ENCODE results near the gene HORMAD2. TPM values are rescaled to one million over a fixed set of nuclear protein-coding genes. Genes with fewer than 3 reads are reported as not detected.

HORMAD2 gene
- total and polyA plus RNA-seq, 2 donors (not counting 3 experiments of a cell fraction or from before 2014, with no cell fraction given): not detected

DNA sequence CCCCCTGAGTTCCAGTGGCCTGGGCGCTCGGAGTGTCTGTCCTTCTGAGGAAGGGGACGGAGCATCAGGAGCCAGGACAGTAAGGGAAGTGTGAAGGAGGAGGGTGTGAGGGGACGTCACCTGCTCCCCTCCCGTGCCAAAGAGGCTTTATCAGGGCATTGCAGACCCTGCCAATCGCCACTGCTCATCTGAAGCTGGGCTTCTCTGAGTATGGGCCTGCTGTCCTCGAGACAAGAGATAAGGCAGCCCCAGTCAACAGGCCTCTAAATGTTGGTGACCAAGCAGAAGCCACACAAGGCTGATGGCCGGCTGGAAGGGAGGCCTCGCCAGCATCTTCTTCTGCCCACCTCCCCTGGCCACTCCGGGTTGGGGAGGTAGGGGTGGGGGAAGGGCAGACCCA lies 136.4 kb downstream of the HORMAD2 start:
- H3K79me2 ChIP-seq (ENCODE audit: control insufficient read depth, insufficient read depth, low read length): no peaks in the 10 kb centered on the region

DNA sequence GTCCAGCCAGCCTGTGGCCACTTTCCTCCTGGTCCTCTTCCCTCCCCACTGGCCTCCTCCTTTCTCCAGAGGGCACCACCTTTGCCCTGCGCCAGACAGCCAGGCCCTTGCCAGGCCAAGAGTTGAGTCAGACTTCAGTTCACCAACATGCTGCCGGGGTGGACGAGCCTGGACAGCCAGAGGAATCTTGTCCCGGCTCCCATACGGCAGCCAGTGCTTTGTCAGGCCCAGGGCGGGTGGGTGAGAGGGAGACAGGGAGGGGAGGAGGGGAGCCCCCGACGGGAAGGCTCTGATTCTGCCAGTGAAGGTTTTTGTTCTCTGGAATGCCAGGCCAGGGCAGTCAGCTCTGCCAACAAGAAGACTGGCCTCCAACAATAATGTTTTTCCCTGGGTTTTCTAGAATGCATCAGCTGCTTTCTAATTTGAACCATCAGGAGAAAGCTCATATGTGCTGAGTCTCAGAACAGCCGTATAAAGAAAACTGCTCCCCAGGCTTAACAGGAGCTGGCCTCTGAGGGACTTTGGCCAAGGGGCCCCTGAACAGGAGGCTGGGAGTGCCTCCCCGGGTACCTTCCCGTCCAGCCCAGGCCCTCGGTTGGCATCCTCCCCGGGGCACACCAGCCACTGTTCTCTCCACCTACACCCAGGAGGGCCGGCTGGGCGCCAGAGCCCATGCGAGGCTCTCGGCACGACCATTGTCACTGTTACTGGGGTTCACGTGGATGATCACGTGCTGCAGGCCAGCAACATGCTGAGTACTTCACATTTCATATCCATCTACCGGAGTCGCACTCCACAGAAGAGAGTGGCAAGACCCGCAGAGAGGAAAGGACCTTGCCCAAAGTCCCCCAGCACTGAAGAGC lies 137.7 kb downstream of the HORMAD2 start:
- Histone ChIP-seq H3K4me3 (replicated peaks in 1 of 3; ENCODE audit: insufficient read depth in 1 of 3, low read depth in 1 of 3, low read length in 3 of 3) (no peak overlapping the region), H3K27me3 (ENCODE audit: control insufficient read depth in 2 of 2, insufficient read depth in 2 of 2, low read length in 2 of 2) (peaks cover 0 to 22% of the 10 kb centered on the region in 2 experiments), H3K4me1 (ENCODE audit: control insufficient read depth, extremely low read depth, insufficient read depth, low read length) (peaks cover 7% of the 10 kb centered on the region), H3K9me1 (replicated peaks; ENCODE audit: control insufficient read depth, extremely low read depth, insufficient read depth, low read length) (no peaks in the 10 kb centered on the region), H4K20me1 (replicated peaks; ENCODE audit: control insufficient read depth, extremely low read depth, insufficient read depth, low read length) (no peaks in the 10 kb centered on the region), H3K27ac (ENCODE audit: insufficient read depth, low read depth, low read length) (no peak overlapping the region), H3K4me2 (ENCODE audit: insufficient read depth, low read length) (no peak overlapping the region), H2AFZ (ENCODE audit: low read depth, low read length) (no peak overlapping the region), H3K9ac (replicated peaks; ENCODE audit: extremely low read depth, insufficient read depth, low read length) (no peak overlapping the region), H3K9me3 (replicated peaks; ENCODE audit: control insufficient read depth, insufficient read depth, low read length) (no peaks in the 10 kb centered on the region), H3K79me2 (ENCODE audit: control insufficient read depth, insufficient read depth, low read length) (no peaks in the 10 kb centered on the region), H3K36me3 (ENCODE audit: control insufficient read depth in 2 of 2, extremely low read depth in 1 of 2, insufficient read depth in 2 of 2, low read length in 2 of 2) (no peaks in the 10 kb centered on the region)
- ChIA-PET CTCF (interaction anchor here (1.4 kb wide), 1 partner anchor 9 kb away, joined by 3 read pairs; no protein-coding TSS in a partner anchor), POLR2A (no interaction called here)
- DNase-seq (ENCODE audit: low read depth, low spot score) (no peak), FAIRE-seq (no peak)
- intact Hi-C loops (cut with micrococcal nuclease): no loop called here
- dilution Hi-C loops (cut with MboI; ENCODE audit: extremely low pct_ligation_motif_present, low sequenced_read_pairs): no loop called here
- TF ChIP-seq POLR2AphosphoS5 (IDR thresholded peaks at IDR 0.05; ENCODE audit: insufficient read depth, low read depth, low read length) (no peak), GATA2 (IDR thresholded peaks at IDR 0.05; ENCODE audit: insufficient read depth, insufficient read length, low read depth, low read length) (no peak), JUN (IDR thresholded peaks at IDR 0.05; ENCODE audit: borderline replicate concordance, insufficient read depth, insufficient read length, low read depth) (no peak), EZH2 (IDR thresholded peaks at IDR 0.05; ENCODE audit: borderline replicate concordance, low read depth, low read length, severe bottlenecking) (no peak), POLR2A (IDR thresholded peaks at IDR 0.05; ENCODE audit: low read depth, low read length) (no peak), MYC (IDR thresholded peaks at IDR 0.05; ENCODE audit: low read depth, low read length) (no peak), FOS (IDR thresholded peaks at IDR 0.05; ENCODE audit: borderline replicate concordance, insufficient read depth, low read length) (no peak)
- TF ChIP-seq, protein P1, sequence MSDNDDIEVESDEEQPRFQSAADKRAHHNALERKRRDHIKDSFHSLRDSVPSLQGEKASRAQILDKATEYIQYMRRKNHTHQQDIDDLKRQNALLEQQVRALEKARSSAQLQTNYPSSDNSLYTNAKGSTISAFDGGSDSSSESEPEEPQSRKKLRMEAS (IDR thresholded peaks at IDR 0.05; ENCODE audit: insufficient read depth, insufficient read length): no peak
- TF ChIP-seq, protein P2, sequence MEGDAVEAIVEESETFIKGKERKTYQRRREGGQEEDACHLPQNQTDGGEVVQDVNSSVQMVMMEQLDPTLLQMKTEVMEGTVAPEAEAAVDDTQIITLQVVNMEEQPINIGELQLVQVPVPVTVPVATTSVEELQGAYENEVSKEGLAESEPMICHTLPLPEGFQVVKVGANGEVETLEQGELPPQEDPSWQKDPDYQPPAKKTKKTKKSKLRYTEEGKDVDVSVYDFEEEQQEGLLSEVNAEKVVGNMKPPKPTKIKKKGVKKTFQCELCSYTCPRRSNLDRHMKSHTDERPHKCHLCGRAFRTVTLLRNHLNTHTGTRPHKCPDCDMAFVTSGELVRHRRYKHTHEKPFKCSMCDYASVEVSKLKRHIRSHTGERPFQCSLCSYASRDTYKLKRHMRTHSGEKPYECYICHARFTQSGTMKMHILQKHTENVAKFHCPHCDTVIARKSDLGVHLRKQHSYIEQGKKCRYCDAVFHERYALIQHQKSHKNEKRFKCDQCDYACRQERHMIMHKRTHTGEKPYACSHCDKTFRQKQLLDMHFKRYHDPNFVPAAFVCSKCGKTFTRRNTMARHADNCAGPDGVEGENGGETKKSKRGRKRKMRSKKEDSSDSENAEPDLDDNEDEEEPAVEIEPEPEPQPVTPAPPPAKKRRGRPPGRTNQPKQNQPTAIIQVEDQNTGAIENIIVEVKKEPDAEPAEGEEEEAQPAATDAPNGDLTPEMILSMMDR (IDR thresholded peaks at IDR 0.05; ENCODE audit: extremely low read depth in 1 of 2, insufficient read depth in 1 of 2, low read depth in 1 of 2, low read length in 2 of 2): no peak
- BruUV-seq (replicated peaks): no TSS peak

More for the DNA sequence above, 136.4 kb downstream of the HORMAD2 start:
- BruUV-seq (replicated peaks): no TSS peak
- no peak overlapping the region for H3K27ac ChIP-seq (ENCODE audit: insufficient read depth, low read depth, low read length)
- H3K4me2 ChIP-seq (ENCODE audit: insufficient read depth, low read length): no peak overlapping the region
- no peak overlapping the region for H2AFZ ChIP-seq (ENCODE audit: low read depth, low read length)
- no peaks in the 10 kb centered on the region for H3K36me3 ChIP-seq (ENCODE audit: control insufficient read depth in 2 of 2, extremely low read depth in 1 of 2, insufficient read depth in 2 of 2, low read length in 2 of 2)
- TF ChIP-seq, protein P1 (IDR thresholded peaks at IDR 0.05; ENCODE audit: insufficient read depth, insufficient read length): no peak
- TF ChIP-seq POLR2A (IDR thresholded peaks at IDR 0.05; ENCODE audit: low read depth, low read length): no peak
- TF ChIP-seq EZH2 (IDR thresholded peaks at IDR 0.05; ENCODE audit: borderline replicate concordance, low read depth, low read length, severe bottlenecking): no peak
- no peak for TF ChIP-seq GATA2 (IDR thresholded peaks at IDR 0.05; ENCODE audit: insufficient read depth, insufficient read length, low read depth, low read length)
- H4K20me1 ChIP-seq (replicated peaks; ENCODE audit: control insufficient read depth, extremely low read depth, insufficient read depth, low read length): no peaks in the 10 kb centered on the region
- H3K4me1 ChIP-seq (ENCODE audit: control insufficient read depth, extremely low read depth, insufficient read depth, low read length): peaks cover 14% of the 10 kb centered on the region
- no peak overlapping the region for H3K9ac ChIP-seq (replicated peaks; ENCODE audit: extremely low read depth, insufficient read depth, low read length)
- POLR2A ChIA-PET: no interaction called here
- intact Hi-C loops (cut with micrococcal nuclease) (no loop called here), dilution Hi-C loops (cut with MboI; ENCODE audit: extremely low pct_ligation_motif_present, low sequenced_read_pairs) (no loop called here)
- FAIRE-seq: no peak
- no peaks in the 10 kb centered on the region for H3K9me1 ChIP-seq (replicated peaks; ENCODE audit: control insufficient read depth, extremely low read depth, insufficient read depth, low read length)
- H3K4me3 ChIP-seq (replicated peaks in 1 of 3; ENCODE audit: insufficient read depth in 1 of 3, low read depth in 1 of 3, low read length in 3 of 3): no peak overlapping the region
- DNase-seq (ENCODE audit: low read depth, low spot score): no peak
- H3K9me3 ChIP-seq (replicated peaks; ENCODE audit: control insufficient read depth, insufficient read depth, low read length): no peaks in the 10 kb centered on the region
- CTCF ChIA-PET: no interaction called here
- peaks cover 0 to 19% of the 10 kb centered on the region in 2 experiments for H3K27me3 ChIP-seq (ENCODE audit: control insufficient read depth in 2 of 2, insufficient read depth in 2 of 2, low read length in 2 of 2)

Data from endothelial cell of umbilical vein (primary cell).